Ishikawa (cell line): ENCODE data around the gene ASB10.

Experiments used
- CEBPB ChIP-seq: IDR thresholded peaks from 2 replicates; pipeline ENCODE4 v1.6.1; 2012
- CREB1 ChIP-seq: IDR thresholded peaks from 2 replicates; pipeline ENCODE4 v1.6.1; 2012; ENCODE audit warnings: low read depth
- EGR1 ChIP-seq: IDR thresholded peaks from 2 replicates; pipeline ENCODE4 v1.6.1; 2012
- EP300 ChIP-seq: IDR thresholded peaks from 2 replicates; pipeline ENCODE4 v1.6.1; 2012; ENCODE audit warnings: borderline replicate concordance
- FOXM1 ChIP-seq: IDR thresholded peaks from 2 replicates; pipeline ENCODE4 v1.6.1; 2012; ENCODE audit warnings: low read depth, borderline replicate concordance
- NFIC ChIP-seq: IDR thresholded peaks from 2 replicates; pipeline ENCODE4 v1.6.1; 2012
- RAD21 ChIP-seq: IDR thresholded peaks from 2 replicates; pipeline ENCODE4 v1.6.1; 2012; ENCODE audit warnings: low read depth
- TAF1 ChIP-seq: IDR thresholded peaks from 2 replicates; pipeline ENCODE4 v1.6.1; 2012; ENCODE audit warnings: low read depth, mild to moderate bottlenecking
- TEAD4 ChIP-seq: IDR thresholded peaks from 2 replicates; pipeline ENCODE4 v1.6.1; 2012
- YY1 ChIP-seq: IDR thresholded peaks from 2 replicates; pipeline ENCODE4 v1.6.1; 2012; ENCODE audit warnings: low read depth
- ZBTB7A ChIP-seq: IDR thresholded peaks from 2 replicates; pipeline ENCODE4 v1.6.1; 2012; ENCODE audit warnings: low read depth
- TF ChIP-seq, protein P1 (sequence below): IDR thresholded peaks from 2 replicates; pipeline ENCODE4 v1.6.1; 2012
- TF ChIP-seq, protein P2 (sequence below): IDR thresholded peaks from 2 replicates; pipeline ENCODE4 v1.6.1; 2012; ENCODE audit warnings: low read depth, mild to moderate bottlenecking
- TF ChIP-seq, protein P3 (sequence below): IDR thresholded peaks from 2 replicates; pipeline ENCODE4 v1.6.1; 2012

The ASB10 gene

DNA sequence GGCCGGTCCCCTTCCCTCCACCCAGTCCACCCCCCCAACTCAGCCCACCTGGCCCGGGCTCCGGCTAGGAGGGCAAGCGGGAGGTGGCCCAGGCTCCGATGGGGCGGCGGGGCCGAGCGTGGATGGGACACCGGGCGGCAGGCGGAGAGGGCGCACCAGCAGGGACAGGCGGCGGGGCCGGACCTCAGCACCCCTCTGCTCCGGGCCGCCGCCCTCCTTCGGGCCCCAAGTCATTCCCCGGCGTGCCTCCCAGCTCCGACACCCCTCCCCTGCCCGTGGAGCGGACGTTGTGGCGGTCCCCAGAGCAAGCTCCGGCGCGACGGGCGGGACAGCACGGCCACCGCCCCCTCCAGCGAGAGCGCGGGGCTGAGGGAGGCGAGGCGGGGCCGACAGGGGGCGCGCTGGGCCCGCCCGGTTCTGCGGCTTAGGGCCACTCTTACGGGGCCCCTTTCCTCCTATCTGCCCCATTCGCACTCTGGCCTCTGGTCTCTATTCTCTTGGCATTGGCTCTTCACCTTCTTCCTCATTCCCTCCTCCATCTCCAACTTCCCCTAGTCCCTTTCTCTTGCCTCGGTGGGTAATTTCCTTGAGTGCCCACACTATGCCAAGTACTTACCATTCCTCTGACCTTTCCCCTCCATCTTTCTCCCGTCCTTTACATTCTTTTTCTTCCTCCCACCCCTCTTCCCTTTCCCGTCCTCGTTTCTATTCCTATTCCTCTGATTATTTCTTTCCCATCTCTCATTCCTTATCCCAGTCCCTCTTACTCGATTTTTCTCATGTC lies 18.9 kb downstream of the ASB10 start:
- peak; percentile 20; the same call in 1 of the 2 replicates for TF ChIP-seq RAD21
- no peak for TF ChIP-seq EGR1

DNA sequence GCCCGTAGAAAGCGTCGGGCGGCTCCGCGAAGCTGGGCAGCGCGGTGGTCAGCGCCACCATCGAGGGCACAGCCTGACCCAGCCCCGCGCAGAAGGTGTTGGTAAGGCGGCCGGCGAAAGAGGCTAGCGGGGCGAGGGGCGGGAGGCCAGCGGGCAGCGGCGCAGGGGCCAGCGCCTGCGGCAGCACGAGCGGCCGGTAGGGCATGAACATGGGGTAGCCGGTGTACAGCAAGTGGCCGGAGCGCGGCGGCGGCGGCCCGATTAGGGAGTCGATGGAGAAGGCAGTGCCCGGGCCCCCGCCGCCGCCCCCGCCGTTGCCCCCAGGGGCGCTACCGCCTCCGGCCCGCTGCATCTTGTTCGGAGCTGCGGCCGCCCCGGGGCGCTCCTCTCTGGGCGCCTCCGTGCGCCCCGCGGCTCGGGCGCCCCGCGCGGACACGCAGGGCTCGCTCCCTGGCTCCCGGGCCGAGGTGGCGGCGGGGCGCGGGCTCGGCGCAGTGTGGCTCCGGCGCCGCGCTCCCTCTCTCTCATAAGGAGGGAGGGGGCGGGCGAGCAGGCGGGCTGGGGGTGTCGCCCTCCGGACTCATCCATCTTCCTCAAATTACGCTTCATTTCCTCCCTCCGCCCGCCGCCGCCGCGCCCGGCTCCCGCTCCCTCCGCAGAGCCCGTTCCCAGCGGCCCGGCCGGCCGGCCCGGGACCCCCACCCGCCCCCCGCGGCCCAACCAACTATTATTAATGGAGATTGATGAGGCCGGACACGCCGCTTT lies 19.7 kb downstream of the ASB10 start, which contains the start of gene GBX1:
TSS of gene GBX1 (minus strand) at position 498 of the 765 bp plus-strand sequence. CDS start at position 352, 146 bp downstream.
- no peak; the same call in 1 of the 2 replicates for TF ChIP-seq ZBTB7A
- 0 out of 2 replicates have a peak, but pooled peaks have one; percentile 6 for TF ChIP-seq EP300

DNA sequence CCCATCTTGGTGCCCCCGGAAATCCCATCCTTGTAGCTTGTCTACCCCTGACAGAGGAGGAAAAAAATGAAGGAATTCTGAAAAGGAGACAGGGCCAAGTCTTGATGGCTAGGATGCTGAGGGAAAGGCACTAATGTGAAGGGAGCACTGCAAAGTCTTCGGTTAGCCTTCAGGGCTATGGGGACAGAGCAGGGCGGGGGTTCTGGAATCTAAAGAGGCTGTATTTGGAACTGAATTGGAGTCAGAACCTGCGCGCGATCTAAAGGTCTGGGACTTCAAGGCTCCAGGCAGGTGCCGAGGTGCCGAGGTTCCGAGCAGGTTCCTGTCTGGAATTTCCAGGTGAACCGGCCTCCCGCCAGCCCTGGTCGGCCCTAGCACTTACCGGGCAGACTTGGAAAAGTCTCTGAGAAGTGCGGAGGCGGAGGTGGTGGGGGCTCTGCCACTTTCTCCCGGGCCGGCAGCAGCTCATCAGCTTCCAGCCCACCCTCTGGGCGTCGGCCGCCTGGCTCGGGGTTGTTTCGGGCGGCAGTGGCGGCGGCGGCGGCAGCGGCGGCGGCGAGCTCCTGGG lies 20.3 kb downstream of the ASB10 start:
- 0 out of 2 replicates have a peak, but pooled peaks have one; percentile 11 for TF ChIP-seq EP300
- TF ChIP-seq NFIC, result no peak

DNA sequence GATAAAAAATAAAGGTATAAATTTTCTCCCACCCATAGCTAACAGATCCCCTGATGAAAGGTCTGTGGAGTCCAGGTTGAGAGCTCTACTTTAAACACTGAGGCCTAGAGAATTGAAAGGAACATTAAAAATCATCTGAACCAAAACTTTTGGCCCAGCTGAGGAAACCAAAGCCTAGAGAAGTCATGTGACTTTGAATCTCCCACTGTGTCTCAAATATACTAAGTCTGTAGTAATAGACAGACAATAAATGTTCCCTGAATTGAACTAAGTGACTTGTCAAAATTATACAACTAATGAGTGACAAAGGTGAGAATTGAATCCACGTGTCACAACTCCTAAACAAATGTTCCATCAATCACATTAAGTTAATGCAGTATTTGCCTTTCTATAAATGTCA lies 25.3 kb downstream of the ASB10 start:
- TF ChIP-seq, protein P1, sequence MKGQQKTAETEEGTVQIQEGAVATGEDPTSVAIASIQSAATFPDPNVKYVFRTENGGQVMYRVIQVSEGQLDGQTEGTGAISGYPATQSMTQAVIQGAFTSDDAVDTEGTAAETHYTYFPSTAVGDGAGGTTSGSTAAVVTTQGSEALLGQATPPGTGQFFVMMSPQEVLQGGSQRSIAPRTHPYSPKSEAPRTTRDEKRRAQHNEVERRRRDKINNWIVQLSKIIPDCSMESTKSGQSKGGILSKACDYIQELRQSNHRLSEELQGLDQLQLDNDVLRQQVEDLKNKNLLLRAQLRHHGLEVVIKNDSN, result no peak
- no peak for TF ChIP-seq FOXM1
- TF ChIP-seq CREB1, result no peak
- TF ChIP-seq TAF1, result no peak
- TF ChIP-seq NFIC, result no peak
- TF ChIP-seq, protein P2, sequence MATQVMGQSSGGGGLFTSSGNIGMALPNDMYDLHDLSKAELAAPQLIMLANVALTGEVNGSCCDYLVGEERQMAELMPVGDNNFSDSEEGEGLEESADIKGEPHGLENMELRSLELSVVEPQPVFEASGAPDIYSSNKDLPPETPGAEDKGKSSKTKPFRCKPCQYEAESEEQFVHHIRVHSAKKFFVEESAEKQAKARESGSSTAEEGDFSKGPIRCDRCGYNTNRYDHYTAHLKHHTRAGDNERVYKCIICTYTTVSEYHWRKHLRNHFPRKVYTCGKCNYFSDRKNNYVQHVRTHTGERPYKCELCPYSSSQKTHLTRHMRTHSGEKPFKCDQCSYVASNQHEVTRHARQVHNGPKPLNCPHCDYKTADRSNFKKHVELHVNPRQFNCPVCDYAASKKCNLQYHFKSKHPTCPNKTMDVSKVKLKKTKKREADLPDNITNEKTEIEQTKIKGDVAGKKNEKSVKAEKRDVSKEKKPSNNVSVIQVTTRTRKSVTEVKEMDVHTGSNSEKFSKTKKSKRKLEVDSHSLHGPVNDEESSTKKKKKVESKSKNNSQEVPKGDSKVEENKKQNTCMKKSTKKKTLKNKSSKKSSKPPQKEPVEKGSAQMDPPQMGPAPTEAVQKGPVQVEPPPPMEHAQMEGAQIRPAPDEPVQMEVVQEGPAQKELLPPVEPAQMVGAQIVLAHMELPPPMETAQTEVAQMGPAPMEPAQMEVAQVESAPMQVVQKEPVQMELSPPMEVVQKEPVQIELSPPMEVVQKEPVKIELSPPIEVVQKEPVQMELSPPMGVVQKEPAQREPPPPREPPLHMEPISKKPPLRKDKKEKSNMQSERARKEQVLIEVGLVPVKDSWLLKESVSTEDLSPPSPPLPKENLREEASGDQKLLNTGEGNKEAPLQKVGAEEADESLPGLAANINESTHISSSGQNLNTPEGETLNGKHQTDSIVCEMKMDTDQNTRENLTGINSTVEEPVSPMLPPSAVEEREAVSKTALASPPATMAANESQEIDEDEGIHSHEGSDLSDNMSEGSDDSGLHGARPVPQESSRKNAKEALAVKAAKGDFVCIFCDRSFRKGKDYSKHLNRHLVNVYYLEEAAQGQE, result no peak
- no peak for TF ChIP-seq CEBPB
- no peak for TF ChIP-seq ZBTB7A

DNA sequence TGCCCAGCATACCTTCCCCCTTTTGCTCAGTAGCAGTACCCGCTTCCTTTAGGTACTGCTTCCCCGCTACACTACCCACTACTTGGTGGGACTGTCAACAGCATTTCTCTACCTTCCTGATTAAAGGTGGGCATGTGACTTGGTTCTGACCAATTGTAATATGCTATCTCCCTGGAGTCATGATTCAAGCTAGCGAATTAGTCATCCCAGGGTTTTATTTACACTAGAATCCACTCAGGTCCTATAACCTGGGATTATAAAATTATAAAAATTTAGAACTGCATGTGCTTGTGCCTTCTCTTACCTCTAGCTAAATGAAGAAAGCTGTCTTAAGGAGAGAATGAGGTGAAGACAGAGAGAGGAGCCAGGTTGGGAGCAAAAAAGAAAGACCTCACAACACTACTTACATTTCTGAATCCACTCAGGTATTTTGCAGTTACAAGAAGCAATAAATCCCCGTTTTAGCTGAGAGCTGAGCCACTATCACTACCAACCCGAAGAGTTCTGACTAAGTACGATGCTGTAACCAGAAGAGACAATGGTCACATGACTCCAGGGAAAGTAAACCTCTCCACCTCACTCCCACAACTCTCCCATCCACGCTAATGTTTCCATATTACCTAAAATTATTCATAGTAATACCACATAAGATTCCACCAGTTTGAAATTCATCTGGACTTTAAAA lies 29.3 kb downstream of the ASB10 start:
- no peak for TF ChIP-seq EP300
- TF ChIP-seq, protein P1, result peak; percentile 35; the same call in 1 of the 2 replicates
- TF ChIP-seq, protein P3, sequence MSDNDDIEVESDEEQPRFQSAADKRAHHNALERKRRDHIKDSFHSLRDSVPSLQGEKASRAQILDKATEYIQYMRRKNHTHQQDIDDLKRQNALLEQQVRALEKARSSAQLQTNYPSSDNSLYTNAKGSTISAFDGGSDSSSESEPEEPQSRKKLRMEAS, result no peak

DNA sequence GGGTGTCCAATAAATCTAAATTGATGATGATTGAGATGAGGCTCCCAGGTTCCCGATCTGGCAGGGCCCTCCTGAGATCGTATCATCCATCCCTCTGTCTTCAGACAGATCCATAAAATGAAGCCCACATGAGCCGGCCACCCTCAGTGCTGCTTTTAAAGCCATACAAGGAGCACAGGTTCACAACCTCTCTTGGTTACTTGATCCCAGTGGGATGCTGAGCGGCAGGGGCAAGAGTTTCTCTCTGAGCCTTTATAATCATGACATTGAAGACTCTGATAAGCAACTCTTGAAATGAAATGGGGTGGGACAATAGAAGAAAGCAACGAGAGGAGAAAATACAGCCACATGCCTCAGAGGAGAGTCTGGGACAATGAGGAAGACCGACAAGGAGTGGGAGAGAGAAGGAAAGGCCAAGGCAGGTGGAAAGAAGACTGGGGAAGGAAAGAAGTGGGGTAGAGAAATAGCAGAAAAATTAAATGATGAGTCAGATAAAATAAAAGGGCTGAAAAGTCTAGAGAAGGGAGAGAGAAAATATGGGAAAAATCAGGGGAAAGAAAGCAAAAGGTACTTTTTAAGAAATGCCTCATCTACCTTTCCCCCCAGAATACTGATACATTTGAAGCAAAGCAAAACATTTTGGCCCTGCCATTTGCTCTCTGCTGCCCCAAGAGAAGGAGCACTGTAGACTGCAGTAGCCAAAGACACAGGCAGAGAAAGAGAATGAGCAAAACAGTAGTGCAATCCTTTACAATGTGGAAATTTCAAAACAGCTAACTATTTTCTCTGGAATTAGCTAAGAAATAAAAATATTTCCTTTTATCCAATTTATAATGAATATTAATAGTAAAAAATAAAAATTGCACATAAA lies 34.2 kb downstream of the ASB10 start:
- no peak for TF ChIP-seq ZBTB7A
- no peak for TF ChIP-seq FOXM1
- TF ChIP-seq CEBPB, result no peak
- no peak for TF ChIP-seq YY1
- TF ChIP-seq EGR1, result no peak
- no peak for TF ChIP-seq TAF1
- TF ChIP-seq RAD21, result no peak
- TF ChIP-seq, protein P2, result no peak
- no peak for TF ChIP-seq TEAD4
- TF ChIP-seq EP300, result no peak
- TF ChIP-seq, protein P1, result no peak
- TF ChIP-seq CREB1, result no peak
